AG09319 (cell line): Measurements from ENCODE around the gene KLC1.

ENCODE experiments used
- DNase-seq: peaks from one replicate; pipeline ENCODE4 v3.0.0-alpha.2; 2010; ENCODE audit warnings: low read depth; ENCODE audit errors: extremely low read depth
- TF ChIP-seq, protein P1 (sequence below): IDR thresholded peaks from 2 replicates; pipeline ENCODE4 v1.5.1; 2011; ENCODE audit warnings: low read depth, mild to moderate bottlenecking, inconsistent platforms, low read length, moderate library complexity

KLC1 gene

DNA sequence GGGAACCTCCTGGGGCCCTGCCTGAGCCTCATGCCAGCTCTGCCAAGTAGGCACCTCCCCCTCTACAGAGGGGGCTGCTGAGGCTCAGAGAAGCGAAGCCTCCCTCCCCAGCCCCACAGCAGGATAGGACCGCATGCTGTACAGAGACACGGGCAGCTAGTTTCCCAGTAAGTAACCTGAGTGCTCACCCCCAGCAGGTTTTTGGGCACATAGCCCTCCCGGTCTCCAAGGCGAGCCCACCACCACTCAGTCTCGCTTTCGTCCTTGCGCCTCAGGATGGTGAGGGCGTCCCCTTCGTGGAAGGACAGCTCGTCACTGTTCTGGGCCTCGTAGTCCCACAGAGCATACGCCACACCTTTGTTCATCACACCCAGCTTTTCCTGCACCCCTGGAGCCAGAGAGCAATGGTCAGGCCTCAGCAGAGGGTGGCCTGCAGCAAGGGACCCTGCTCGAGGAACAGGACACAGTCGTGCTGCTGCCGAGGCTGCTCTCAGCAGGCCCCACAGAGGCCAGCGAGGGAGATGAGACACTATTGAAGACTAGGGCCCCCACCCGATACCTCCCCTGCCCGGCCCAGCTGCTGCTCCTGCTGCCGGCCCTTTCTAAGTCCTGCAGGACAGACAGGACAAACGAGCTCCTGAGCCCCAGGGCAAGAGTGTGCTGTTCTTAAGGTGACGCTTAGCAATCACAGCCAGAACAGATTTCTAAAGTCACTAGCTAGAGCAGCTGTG is 107.0 kb downstream of the KLC1 start:
- TF ChIP-seq, protein P1, sequence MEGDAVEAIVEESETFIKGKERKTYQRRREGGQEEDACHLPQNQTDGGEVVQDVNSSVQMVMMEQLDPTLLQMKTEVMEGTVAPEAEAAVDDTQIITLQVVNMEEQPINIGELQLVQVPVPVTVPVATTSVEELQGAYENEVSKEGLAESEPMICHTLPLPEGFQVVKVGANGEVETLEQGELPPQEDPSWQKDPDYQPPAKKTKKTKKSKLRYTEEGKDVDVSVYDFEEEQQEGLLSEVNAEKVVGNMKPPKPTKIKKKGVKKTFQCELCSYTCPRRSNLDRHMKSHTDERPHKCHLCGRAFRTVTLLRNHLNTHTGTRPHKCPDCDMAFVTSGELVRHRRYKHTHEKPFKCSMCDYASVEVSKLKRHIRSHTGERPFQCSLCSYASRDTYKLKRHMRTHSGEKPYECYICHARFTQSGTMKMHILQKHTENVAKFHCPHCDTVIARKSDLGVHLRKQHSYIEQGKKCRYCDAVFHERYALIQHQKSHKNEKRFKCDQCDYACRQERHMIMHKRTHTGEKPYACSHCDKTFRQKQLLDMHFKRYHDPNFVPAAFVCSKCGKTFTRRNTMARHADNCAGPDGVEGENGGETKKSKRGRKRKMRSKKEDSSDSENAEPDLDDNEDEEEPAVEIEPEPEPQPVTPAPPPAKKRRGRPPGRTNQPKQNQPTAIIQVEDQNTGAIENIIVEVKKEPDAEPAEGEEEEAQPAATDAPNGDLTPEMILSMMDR, result no peak
- DNase-seq, result no peak

DNA sequence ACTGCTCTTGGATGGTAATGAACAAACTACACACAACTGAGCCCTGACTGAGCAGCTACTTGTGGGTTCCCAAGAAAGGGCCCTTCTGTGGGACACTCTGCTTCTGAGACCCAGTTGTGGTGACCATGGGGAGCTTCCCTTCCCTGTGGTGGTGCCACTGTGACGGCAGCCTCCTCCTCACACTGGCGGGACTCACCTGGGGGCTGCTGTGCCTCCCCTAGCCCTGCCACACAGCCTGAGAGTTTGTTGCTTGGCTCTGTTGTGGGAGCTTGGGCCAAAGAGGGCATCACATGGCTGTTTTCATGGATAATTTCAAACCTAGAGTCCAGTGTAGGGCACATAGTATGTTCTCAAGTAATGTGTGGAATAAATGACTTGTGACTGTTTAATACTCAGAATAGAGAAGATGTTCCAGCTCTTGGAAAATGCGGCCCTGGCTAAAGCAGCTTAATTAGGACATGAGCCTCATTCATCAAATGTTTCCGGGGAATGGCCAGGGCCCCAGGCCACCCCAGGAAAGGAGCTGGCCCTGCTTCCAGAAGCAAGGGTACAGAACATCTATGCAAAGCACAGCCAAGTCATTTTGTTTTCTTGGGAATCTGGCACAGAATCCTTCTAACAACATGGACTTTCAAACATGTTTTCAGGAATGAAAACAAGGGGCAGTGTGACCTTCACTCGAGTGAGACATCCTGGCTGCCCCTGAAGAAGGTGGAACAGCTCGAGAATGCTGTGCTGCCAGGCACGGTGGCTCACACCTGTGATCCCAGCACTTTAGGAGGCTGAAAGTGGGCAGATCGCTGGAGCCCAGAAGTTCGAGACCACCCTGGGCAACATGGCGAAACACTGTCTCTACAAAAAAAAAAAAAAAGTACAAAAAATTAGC is 107.8 kb downstream of the KLC1 start:
- TF ChIP-seq, protein P1, result no peak
- DNase-seq, result no peak

DNA sequence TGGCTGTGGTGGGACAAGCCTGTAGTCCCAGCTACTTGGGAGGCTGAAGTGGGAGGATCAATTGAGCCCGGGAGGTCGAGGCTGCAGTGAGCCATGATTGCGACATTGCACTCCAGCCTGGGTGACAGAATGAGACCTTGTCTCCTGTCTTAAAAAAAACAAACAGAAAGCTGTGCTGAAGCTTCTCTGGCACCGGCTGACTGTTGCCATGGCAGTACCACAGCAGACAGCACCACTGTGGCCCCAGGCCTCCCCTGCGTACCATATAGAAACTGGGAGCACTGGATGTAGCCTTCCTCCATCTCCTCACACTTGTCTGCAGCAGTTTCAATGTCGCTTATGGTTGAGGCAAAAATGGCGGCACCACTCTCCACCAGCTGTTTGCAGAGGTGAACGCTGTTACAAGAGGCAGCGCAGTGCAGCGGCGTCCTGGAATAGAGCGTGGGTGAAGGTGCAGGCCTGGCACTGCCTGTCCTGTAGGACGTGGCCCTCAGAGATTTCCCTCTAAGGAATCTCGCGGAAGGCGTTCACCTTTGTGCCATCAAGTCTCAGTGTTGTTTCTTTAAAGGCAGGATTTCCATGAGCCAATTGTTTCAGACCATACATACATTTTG is 108.5 kb downstream of the KLC1 start:
- TF ChIP-seq, protein P1, result no peak
- no peak for DNase-seq

DNA sequence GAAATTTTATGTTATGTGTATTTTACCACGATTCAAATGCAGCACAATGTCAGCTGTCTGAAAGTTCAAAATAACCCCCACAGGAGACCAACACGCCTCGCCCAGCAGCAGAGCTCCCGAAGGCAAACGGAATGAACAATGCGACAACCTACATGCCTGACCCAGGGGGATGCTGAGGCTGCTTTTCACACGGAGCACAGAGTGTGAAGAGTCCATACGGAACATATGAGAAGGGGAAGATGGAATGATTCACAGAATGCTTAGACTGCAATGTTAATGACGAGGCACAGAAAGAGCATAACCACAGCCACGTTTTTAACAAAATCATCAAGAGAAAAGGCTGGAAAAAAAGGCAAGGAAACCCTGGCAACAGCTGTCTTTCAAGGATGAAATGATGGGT is 109.2 kb downstream of the KLC1 start:
- TF ChIP-seq, protein P1, result no peak
- DNase-seq, result no peak

DNA sequence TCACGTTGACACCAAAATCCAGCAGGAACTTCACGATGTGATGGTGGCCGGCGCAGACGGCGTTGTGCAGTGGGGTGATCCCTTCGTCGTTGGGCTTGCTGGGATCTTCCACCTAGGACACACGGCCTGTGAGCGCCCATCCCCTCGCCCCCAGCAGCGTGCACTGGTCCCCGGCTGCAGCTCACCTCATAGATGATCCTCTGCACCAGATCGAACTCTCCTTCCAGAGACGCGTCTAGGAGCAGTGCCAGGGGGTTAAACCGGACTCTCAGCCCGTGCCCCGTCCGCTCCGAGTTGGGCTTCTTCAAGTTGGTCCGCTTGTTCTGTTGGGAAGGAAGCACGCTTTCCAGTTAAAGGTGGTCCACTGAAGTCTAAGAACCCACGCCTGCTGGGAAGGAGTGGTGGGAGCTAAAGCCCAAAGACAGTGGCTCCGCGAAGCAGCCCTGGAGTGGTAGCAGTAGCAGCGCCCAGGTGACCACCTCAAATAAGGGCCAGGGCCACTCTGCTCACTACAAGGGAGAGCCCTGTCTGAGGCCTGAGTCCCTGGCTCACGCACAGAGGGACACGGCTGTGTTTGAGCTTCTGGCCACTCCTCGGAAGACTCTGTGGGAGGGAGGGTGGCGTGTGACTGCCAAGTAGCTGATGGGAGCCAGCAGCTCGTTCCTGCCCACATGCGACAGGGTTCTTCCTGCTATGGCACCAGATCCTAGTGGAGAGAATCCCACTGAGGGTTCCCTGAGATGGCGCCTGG is 109.9 kb downstream of the KLC1 start:
- TF ChIP-seq, protein P1, result no peak
- DNase-seq, result no peak

DNA sequence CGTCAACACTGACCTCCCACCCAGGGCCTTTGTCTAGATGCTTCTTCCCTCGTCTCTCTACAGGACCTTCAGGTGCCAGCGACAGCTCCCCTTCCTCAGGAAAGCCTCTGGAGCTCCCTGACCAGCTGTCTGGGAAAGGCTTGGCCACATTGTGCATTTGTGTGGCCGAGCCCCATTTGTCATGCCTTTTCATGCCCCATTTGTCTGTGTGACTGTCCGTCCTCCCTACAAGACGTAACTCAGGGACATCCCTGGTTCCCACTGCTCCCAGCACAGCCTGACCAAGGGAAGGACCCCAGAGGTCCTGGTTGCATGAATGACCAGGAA is 110.4 kb downstream of the KLC1 start:
- TF ChIP-seq, protein P1, result no peak

More for the DNA sequence above, 110.4 kb downstream of the KLC1 start:
- no peak for DNase-seq
